Stimulated activated CD4-positive, alpha-beta T cell treated with anti-CD3 and anti-CD28 coated beads, Interleukin-15, amount 100 ng/mL, for 48 hours (primary cell): ENCODE measurements around the gene LPIN3.

Experiments used
- DNase-seq, 2 donors: peaks; one replicate each; pipeline ENCODE4 v3.0.0-alpha.2; 2020; ENCODE audit warnings: low read depth in 2 of 2

The LPIN3 gene

GRCh38 chr20:41392871-41393704 is 52.5 kb downstream of the LPIN3 start:
- no peak for DNase-seq

- no peak for DNase-seq
Observed at GRCh38 chr20:41393705-41394066, 53.1 kb downstream of the LPIN3 start.

GRCh38 chr20:41394081-41394480 is 53.5 kb downstream of the LPIN3 start:
- no peak for DNase-seq

GRCh38 chr20:41394931-41395666 is 54.5 kb downstream of the LPIN3 start:
- DNase-seq = no peak

- no peak for DNase-seq
Observed at GRCh38 chr20:41395667-41396664, 55.3 kb downstream of the LPIN3 start.

GRCh38 chr20:41398408-41398807 is 57.8 kb downstream of the LPIN3 start:
- DNase-seq = no peak

- DNase-seq = no peak
Observed at GRCh38 chr20:41403604-41404003, 63.0 kb downstream of the LPIN3 start.

GRCh38 chr20:41405436-41405835 is 64.8 kb downstream of the LPIN3 start:
- no peak for DNase-seq

GRCh38 chr20:41406353-41406752 is 65.7 kb downstream of the LPIN3 start:
- DNase-seq = no peak

GRCh38 chr20:41406896-41407444 is 66.3 kb downstream of the LPIN3 start:
- no peak for DNase-seq

- DNase-seq = no peak
Observed at GRCh38 chr20:41407607-41408006, 67.0 kb downstream of the LPIN3 start.

GRCh38 chr20:41408156-41408794 is 67.7 kb downstream of the LPIN3 start:
- no peak for DNase-seq

- no peak for DNase-seq
Observed at GRCh38 chr20:41408986-41409385, 68.4 kb downstream of the LPIN3 start.
